K562 (cell line): ENCODE data around the gene GALNT9. TPM values are rescaled to one million over a fixed set of nuclear protein-coding genes. Genes with fewer than 3 reads are reported as not detected.

Source experiments
- ATAC-seq: fragments of 200-7000 bp; cut with Tn5 transposase; 3 replicates; pipeline ENCODE4 v1.9.1; 2020; ENCODE audit warnings: moderate library complexity
- BruUV-seq: library from RNA; stranded (reverse); fragments of 400-500 nt; replicated peaks from 2 replicates; lab custom pipeline; 2021; lab: Mats Ljungman, UMichigan
- CTCF ChIA-PET: fragments of 300-600 bp; formaldehyde crosslinking; extraction: SDS; loops from one replicate; lab custom pipeline; 2021; ENCODE audit warnings: low intra/inter-chr PET ratio; lab: Yijun Ruan, JAX
- POLR2A ChIA-PET: fragments of 300-600, 350-650 bp; sonication (Branson Sonifier 250); formaldehyde crosslinking; extraction: SDS; loops from one replicate; lab custom pipeline; 2021; ENCODE audit warnings: antibody characterized with exemption, inconsistent platforms; lab: Yijun Ruan, JAX
- DNase-seq, 4 experiments: peaks; one replicate each; pipeline versions ENCODE4 v3.0.0 to v3.0.0-alpha.2; 2011 to 2018; ENCODE audit warnings: low spot score in 3 of 4, mixed read lengths in 3 of 4; ENCODE audit errors: extremely low read depth in 1 of 4
- FAIRE-seq: peaks from 2 replicates; lab custom pipeline; 2011; peaks lifted over from hg19 to GRCh38; lab: Jason Lieb, UNC
- H2AFZ ChIP-seq: 2 replicates; pipeline ENCODE4 v1.6.0; 2011; ENCODE audit warnings: low read depth, low read length, control low read depth, inconsistent platforms
- H3K27ac ChIP-seq: fragments of 200-600 bp; 3 replicates; pipeline ENCODE4 v1.8.0; 2011; ENCODE audit warnings: low read depth, mild to moderate bottlenecking, control low read depth, inconsistent platforms, low read length, moderate library complexity, mixed read lengths; ENCODE audit errors: extremely low read depth
- H3K27me3 ChIP-seq, 2 experiments: fragments of 300-600 bp in 1 of 2; 2 replicates in 1 of 2; 3 replicates in 1 of 2; pipeline versions ENCODE4 v1.6.0 to v1.8.0; 2011; ENCODE audit warnings: inconsistent platforms in 2 of 2, low read length in 2 of 2, mild to moderate bottlenecking in 1 of 2, mixed read lengths in 1 of 2, moderate library complexity in 1 of 2; ENCODE audit not compliant: control insufficient read depth in 2 of 2, insufficient read depth in 2 of 2
- H3K36me3 ChIP-seq: fragments of 300-600 bp; 3 replicates; pipeline ENCODE4 v1.8.0; 2011; ENCODE audit warnings: mild to moderate bottlenecking, low read length, inconsistent platforms; ENCODE audit not compliant: control insufficient read depth, insufficient read depth
- H3K4me1 ChIP-seq, 2 experiments: fragments of 200-600 bp in 1 of 2; replicated peaks in 1 of 2; 2 replicates in 1 of 2; 3 replicates in 1 of 2; pipeline versions ENCODE4 v1.5.1 to v1.8.0; 2011; ENCODE audit warnings: inconsistent platforms in 2 of 2, low read length in 2 of 2, mild to moderate bottlenecking in 1 of 2, mixed read lengths in 1 of 2, moderate library complexity in 1 of 2; ENCODE audit not compliant: control insufficient read depth in 2 of 2, insufficient read depth in 2 of 2
- H3K4me2 ChIP-seq: 2 replicates; pipeline ENCODE4 v1.6.1; 2011; ENCODE audit warnings: low read length, control low read depth, inconsistent platforms, mixed read lengths; ENCODE audit not compliant: insufficient read depth
- H3K4me3 ChIP-seq: fragments of 200-600 bp; sonication (generic), shearing (Covaris generic); 2 replicates; pipeline ENCODE4 v1.5.1; 2016; ENCODE audit warnings: control low read depth, inconsistent platforms
- H3K79me2 ChIP-seq: fragments of 200-600 bp; 3 replicates; pipeline ENCODE4 v1.8.0; 2011; ENCODE audit warnings: low read length, inconsistent platforms; ENCODE audit not compliant: control insufficient read depth, insufficient read depth
- H3K9ac ChIP-seq, 2 experiments: 2 replicates each; pipeline versions ENCODE4 v1.6.0 to v1.6.1; 2011; ENCODE audit warnings: low read depth in 2 of 2, low read length in 2 of 2, control low read depth in 1 of 2, inconsistent platforms in 1 of 2, mild to moderate bottlenecking in 1 of 2, mixed read lengths in 1 of 2; ENCODE audit not compliant: insufficient read depth in 1 of 2
- H3K9me1 ChIP-seq: one replicate; pipeline ENCODE4 v1.6.0; 2011; ENCODE audit warnings: inconsistent platforms, mild to moderate bottlenecking, low read length, moderate library complexity; ENCODE audit not compliant: control insufficient read depth, insufficient read depth
- H3K9me3 ChIP-seq: replicated peaks from 2 replicates; pipeline ENCODE4 v1.5.1; 2011; ENCODE audit warnings: low read depth, low read length, inconsistent platforms; ENCODE audit not compliant: control insufficient read depth, insufficient read depth
- H4K20me1 ChIP-seq: replicated peaks from 2 replicates; pipeline ENCODE4 v1.6.1; 2011; ENCODE audit warnings: low read length, inconsistent platforms, mixed read lengths; ENCODE audit not compliant: control insufficient read depth, insufficient read depth
- DMBX1 ChIP-seq: fragments of 250-450 bp; sonication (Bioruptor Pico); IDR thresholded peaks from 2 replicates; pipeline ENCODE4 v1.8.0; 2022; ENCODE audit warnings: inconsistent platforms, mild to moderate bottlenecking, moderate library complexity, borderline replicate concordance
- GABPB1 ChIP-seq: sonication (generic); formaldehyde crosslinking; IDR thresholded peaks from 2 replicates; pipeline ENCODE4 v1.8.0; 2022; ENCODE audit warnings: mild to moderate bottlenecking, missing genetic modification reagents
- HNRNPK ChIP-seq: fragments of 200-400 bp; formaldehyde crosslinking; IDR thresholded peaks from one replicate; pipeline ENCODE4 v1.6.1; 2018; ENCODE audit warnings: mild to moderate bottlenecking, low read depth, low read length; ENCODE audit not compliant: poor library complexity, severe bottlenecking
- KLF13 ChIP-seq: fragments of 450-650 bp; IDR thresholded peaks from 2 replicates; pipeline ENCODE4 v1.6.1; 2016; ENCODE audit warnings: missing genetic modification characterization, low read depth, mild to moderate bottlenecking, missing compliant biosample characterization, moderate library complexity, borderline replicate concordance
- MXI1 ChIP-seq: IDR thresholded peaks from 2 replicates; pipeline ENCODE4 v1.6.1; 2011; ENCODE audit warnings: low read depth, mild to moderate bottlenecking, improper control_type of control experiment, low read length
- PHF8 ChIP-seq: fragments of 200-600 bp; sonication (generic); IDR thresholded peaks from 2 replicates; pipeline ENCODE4 v1.6.1; 2012; ENCODE audit warnings: mixed run types, mild to moderate bottlenecking, inconsistent platforms, low read length, moderate library complexity, borderline replicate concordance
- ZFP30 ChIP-seq: fragments of 250-450 bp; sonication (Bioruptor Pico); IDR thresholded peaks from 2 replicates; pipeline ENCODE4 v1.8.0; 2022; ENCODE audit warnings: moderate library complexity, mild to moderate bottlenecking, inconsistent platforms, borderline replicate concordance
- WGBS: fragments of 100-300 bp; shearing (Covaris generic); methylation state at CpG from one replicate; pipeline ENCODE4 v1.1.6; 2016; ENCODE audit warnings: low coverage, mixed read lengths; ENCODE audit not compliant: insufficient coverage; ENCODE audit errors: missing lambda C conversion rate; 5-methylcytosine and 5-hydroxymethylcytosine counted together
- in situ Hi-C: fragments of 300-500 bp; cut with MboI; formaldehyde crosslinking; loops from 4 replicates; pipeline ENCODE4 v1.15.0; 2018; ENCODE audit warnings: inconsistent platforms, mixed read lengths
- intact Hi-C: fragments of 100-400 bp; cut with micrococcal nuclease; formaldehyde crosslinking; loops from 2 replicates; pipeline ENCODE4 v1.14.2; 2022
- polyA plus RNA-seq, 8 experiments: library from polyadenylated mRNA; depleted of rRNA in 4 of 8; stranded (reverse) in 5 of 8; unstranded in 3 of 8; fragments of >200 nt; fragmentation: Nextera tagmentation in 2 of 8; fragmentation: Illumina TruSeq in 1 of 8; extraction: Ambion mirVana in 2 of 8; extraction: Trizol in 1 of 8; gene quantifications; 2 replicates each; pipeline versions ENCODE4 v1.2.1 to v1.2.3, GENCODE V29; 2011 to 2014; ENCODE audit warnings: inconsistent platforms in 1 of 8, missing spikeins in 1 of 8
- total RNA-seq, 7 experiments: library from RNA; depleted of rRNA in 6 of 7; stranded (reverse); fragments of >200 nt in 6 of 7; fragmentation: Illumina TruSeq in 2 of 7; extraction: Trizol in 2 of 7; gene quantifications; 2 replicates each; pipeline versions ENCODE4 v1.2.1 to v1.2.3, GENCODE V29; 2011 to 2021; ENCODE audit warnings: low replicate concordance in 1 of 7

Gene GALNT9
- total and polyA plus RNA-seq, 9 of the 15 experiments (the other 6 are each of a cell fraction or from before 2014, with no cell fraction given): not detected

- TF ChIP-seq MXI1 (no peak), GABPB1 (CRISPR knock-in tag) (no peak), PHF8 (no peak), DMBX1 (CRISPR knock-in tag) (no peak), ZFP30 (no peak), HNRNPK (no peak), KLF13 (tag) (no peak)
- H3K9me3 ChIP-seq: peaks cover 23% of the 10 kb centered on the region
- no peaks in the 10 kb centered on the region; a peak in 1 of 5 replicates for H3K27me3 ChIP-seq
- WGBS: 82% methylated on average over 11 of the region's 15 CpGs
- peaks cover 29% of the 10 kb centered on the region for H3K36me3 ChIP-seq
- ATAC-seq: no peak
- FAIRE-seq: no peak
- H2AFZ ChIP-seq: no peak overlapping the region
- in situ Hi-C loops: no loop called here
- H3K79me2 ChIP-seq: no peaks in the 10 kb centered on the region
- BruUV-seq: no TSS peak
- intact Hi-C loops: no loop called here
- ChIA-PET CTCF (no interaction called here), POLR2A (interaction anchor here (0.6 to 1.0 kb wide), 3 partner anchors 19 to 363 kb away, joined by 3 to 4 read pairs (median 3); no protein-coding TSS in a partner anchor)
- H3K4me3 ChIP-seq: no peak overlapping the region
- H3K4me2 ChIP-seq: no peak overlapping the region
- peaks cover 0 to 32% of the 10 kb centered on the region in 2 experiments; a peak in 2 of 5 replicates for H3K4me1 ChIP-seq
- no peak overlapping the region for H3K27ac ChIP-seq
- no peaks in the 10 kb centered on the region for H3K9me1 ChIP-seq
- no peaks in the 10 kb centered on the region for H4K20me1 ChIP-seq
- DNase-seq: no peak
- no peak overlapping the region for H3K9ac ChIP-seq
These were observed 168.8 kb downstream of the GALNT9 start for GRCh38 chr12:132160601-132161035.
